Stimulated activated naive B cell treated with anti-CD40 and anti-IgM and Interleukin-4, amounts not matched to agents 10 μg/mL and 1 μg/mL and 100 μg/mL, for 72 hours (primary cell): ENCODE measurements around the gene NOTO.
A peak's percentile ranks its signal among the peaks of the same experiment; 100 is the strongest.
"Not testable (repeated sequence)": the region's sequence is repeated elsewhere in the genome, so short reads cannot be mapped to it uniquely, and the experiment has no call there.

ENCODE experiments used
- ATAC-seq, 2 donors: fragments of 150-1000 bp; cut with Tn5 transposase; replicated peaks; 2 replicates each; pipeline ENCODE4 v1.10.0; 2021; ENCODE audit warnings: moderate library complexity in 1 of 2
- DNase-seq: peaks from one replicate; pipeline ENCODE4 v3.0.0; 2021
- H3K27ac Mint-ChIP-seq: one replicate; pipeline ENCODE4 v1.8.0; 2022; ENCODE audit warnings: mild to moderate bottlenecking, mixed read lengths
- H3K27me3 Mint-ChIP-seq, 2 donors: one replicate each; pipeline ENCODE4 v1.8.0; 2022; ENCODE audit warnings: mixed read lengths in 2 of 2
- H3K36me3 Mint-ChIP-seq, 2 donors: one replicate each; pipeline ENCODE4 v1.8.0; 2022; ENCODE audit warnings: mixed read lengths in 2 of 2, mild to moderate bottlenecking in 1 of 2
- H3K4me1 Mint-ChIP-seq, 2 donors: one replicate each; pipeline ENCODE4 v1.8.0; 2022; ENCODE audit warnings: mixed read lengths in 2 of 2, mild to moderate bottlenecking in 1 of 2
- H3K4me3 Mint-ChIP-seq, 2 donors: one replicate each; pipeline ENCODE4 v1.8.0; 2022; ENCODE audit warnings: mild to moderate bottlenecking in 2 of 2, mixed read lengths in 2 of 2, moderate library complexity in 1 of 2
- H3K9me3 Mint-ChIP-seq, 2 donors: one replicate each; pipeline ENCODE4 v1.8.0; 2022; ENCODE audit warnings: mixed read lengths in 2 of 2, mild to moderate bottlenecking in 1 of 2

NOTO gene, protein sequence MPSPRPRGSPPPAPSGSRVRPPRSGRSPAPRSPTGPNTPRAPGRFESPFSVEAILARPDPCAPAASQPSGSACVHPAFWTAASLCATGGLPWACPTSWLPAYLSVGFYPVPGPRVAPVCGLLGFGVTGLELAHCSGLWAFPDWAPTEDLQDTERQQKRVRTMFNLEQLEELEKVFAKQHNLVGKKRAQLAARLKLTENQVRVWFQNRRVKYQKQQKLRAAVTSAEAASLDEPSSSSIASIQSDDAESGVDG

DNA sequence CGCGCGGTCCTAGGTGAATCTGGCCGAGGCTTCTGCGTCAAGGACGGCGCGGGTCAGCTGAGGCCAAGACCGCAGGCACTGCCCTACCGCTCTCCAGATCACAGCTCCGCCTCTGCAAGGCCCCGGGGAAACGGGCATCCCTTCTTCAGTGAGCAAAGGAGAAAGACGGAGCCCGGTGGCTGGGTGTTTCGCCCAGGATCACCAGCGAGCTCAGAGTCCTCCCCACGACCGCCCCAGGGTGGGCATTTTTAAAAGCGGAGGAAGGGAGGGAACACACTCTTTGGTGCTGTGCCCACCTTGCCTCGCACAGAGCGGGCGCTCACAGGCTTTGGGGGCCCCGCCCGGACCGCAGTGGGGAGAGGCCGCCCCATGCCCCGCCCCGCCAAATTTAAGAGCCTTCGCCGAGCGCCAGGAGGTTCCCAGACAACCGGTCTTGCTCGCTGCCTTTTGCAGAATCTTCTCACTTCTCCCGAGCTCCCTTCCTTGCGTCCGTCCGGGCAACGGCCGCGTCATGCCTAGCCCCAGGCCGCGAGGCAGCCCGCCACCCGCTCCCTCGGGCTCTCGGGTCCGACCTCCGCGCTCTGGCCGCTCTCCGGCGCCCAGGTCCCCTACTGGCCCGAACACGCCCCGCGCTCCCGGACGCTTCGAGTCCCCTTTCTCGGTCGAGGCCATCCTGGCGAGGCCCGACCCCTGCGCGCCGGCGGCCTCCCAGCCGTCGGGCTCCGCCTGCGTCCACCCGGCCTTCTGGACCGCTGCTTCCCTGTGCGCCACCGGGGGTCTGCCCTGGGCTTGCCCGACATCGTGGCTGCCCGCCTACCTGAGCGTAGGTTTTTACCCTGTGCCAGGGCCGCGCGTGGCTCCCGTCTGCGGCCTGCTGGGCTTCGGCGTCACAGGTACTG, at the start of gene NOTO:
Gene NOTO (plus strand): TSS at position 419 of the 899 bp plus-strand sequence. CDS start 93 bp downstream, at position 512.
- ATAC-seq = peak; percentile 27 to 36
- no peak for DNase-seq
- peaks cover 2 to 17% of the 10 kb centered on the region in 2 donors for H3K4me1 Mint-ChIP-seq
- no peak within 1 kb of the TSS for H3K27ac Mint-ChIP-seq
- peaks cover 53 to 68% of the 10 kb centered on the region in 2 donors for H3K27me3 Mint-ChIP-seq
- no peaks in the 10 kb centered on the region for H3K36me3 Mint-ChIP-seq
- peak within 1 kb of the TSS; percentile 60 to 71 for H3K4me3 Mint-ChIP-seq
- no peaks in the 10 kb centered on the region for H3K9me3 Mint-ChIP-seq

DNA sequence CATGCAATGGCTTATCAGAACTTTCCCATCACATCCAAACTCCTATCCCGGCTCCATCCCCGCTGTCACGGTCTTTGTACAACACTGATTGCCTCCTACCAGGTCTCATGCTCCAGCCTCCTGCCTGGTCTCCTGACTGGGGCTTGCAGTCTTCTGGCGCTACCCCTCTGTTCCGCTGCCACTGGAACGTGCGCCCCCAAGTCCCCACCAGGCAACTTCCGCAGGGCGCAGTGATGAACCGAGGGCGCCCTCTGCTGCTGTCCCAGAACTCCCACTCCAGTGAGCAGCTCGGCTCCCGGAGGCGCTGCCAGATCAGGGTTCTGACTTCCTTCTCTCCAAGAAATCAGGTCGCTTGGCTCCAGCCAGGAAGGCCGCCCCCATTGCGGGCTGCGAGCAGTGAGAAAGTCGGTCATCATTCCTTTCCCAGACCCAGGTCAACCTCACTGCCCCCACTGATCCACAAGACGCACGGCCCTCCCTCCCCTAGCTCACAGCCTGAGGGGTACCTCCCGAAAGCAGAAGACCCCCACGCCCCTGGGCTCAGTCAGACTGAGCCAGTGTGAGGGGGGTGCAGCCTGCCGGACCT, 45.7 kb upstream of the NOTO start:
- peaks cover 0 to 4% of the 10 kb centered on the region in 2 donors for H3K4me1 Mint-ChIP-seq
- ATAC-seq (peak; percentile 41 to 58), DNase-seq (no peak)
- peaks cover 44 to 61% of the 10 kb centered on the region in 2 donors for H3K27me3 Mint-ChIP-seq
- no peak overlapping the region for H3K27ac Mint-ChIP-seq
- H3K36me3 Mint-ChIP-seq = no peaks in the 10 kb centered on the region
- H3K9me3 Mint-ChIP-seq = no peaks in the 10 kb centered on the region
- H3K4me3 Mint-ChIP-seq = no peak overlapping the region

DNA sequence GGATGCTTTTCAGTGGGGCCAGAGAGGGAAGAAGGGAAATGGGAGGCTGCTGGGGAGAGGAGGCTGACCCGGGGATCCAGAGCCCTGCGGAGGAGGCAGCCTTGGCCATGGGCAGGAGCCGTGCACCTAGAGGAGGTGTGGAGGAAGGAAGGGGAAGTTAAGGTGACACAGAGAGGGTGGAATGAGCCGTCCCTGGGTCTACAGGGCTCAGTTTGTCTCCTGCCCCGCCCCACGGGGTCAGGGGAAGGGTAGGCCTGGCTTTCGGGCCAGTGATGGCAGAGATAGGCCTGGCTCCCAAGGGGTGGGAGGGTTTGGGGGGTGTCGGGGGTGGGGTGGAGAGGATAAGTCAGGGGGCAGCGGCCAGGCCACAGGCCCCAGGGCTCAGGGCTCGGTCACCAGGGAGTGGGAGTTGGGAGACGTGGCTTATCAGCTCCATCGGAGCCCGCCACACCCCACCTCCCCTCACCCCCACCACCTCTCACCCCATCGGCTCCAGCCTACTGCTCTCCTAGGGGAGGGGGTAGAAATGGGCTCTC, 39.5 kb upstream of the NOTO start:
- ATAC-seq (no peak), DNase-seq (no peak)
- H3K27ac Mint-ChIP-seq = no peak overlapping the region
- H3K4me3 Mint-ChIP-seq = no peak overlapping the region
- no peaks in the 10 kb centered on the region for H3K9me3 Mint-ChIP-seq
- peaks cover 19 to 36% of the 10 kb centered on the region in 2 donors for H3K27me3 Mint-ChIP-seq
- H3K4me1 Mint-ChIP-seq = no peaks in the 10 kb centered on the region
- no peaks in the 10 kb centered on the region for H3K36me3 Mint-ChIP-seq

DNA sequence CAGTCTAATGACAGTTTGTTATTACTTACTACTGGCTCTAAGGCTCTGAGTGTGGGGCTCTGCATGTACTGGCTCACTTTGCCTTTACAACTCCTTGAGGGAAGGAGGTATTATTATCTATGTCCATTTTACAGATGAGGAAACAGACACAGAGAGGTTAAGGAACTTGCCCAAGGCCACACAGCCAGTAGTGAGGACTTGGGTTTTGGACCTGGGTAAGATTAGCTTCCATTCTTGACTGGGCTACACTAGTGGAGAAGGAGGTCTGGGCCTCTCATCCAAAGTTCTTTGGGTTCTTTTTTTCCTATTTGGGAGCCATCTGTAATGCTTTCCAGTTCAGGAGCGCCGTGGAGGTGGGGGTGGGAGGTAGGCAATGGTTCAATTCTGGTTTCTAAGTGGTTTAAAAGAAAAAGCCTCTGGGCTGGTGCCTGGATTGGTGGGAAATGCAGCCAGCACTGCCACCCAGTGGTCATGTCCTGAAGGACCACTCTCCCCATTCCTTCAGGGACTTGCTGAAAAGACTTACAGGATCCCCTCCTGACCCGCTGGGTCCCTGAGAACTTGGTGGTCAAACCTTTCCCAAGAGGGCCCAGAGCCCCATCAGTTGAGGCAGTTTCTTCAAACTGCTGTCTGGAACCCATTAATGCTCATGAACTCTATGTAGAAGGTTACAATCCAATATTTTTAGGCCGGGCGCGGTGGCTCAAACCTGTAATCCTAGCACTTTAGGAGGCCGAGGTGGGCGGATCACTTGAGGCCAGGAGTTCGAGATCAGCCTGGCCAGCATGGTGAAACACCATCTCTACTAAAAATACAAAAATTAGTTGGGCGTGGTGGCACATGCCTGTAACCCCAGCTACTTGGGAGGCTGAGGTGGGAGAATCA, 38.6 kb upstream of the NOTO start:
- H3K4me1 Mint-ChIP-seq = no peaks in the 10 kb centered on the region
- H3K9me3 Mint-ChIP-seq = no peaks in the 10 kb centered on the region
- no peak overlapping the region for H3K4me3 Mint-ChIP-seq
- H3K27me3 Mint-ChIP-seq = peaks cover 19 to 38% of the 10 kb centered on the region in 2 donors
- DNase-seq = peak; percentile 39
- peak; percentile 90 to 93 for ATAC-seq
- H3K36me3 Mint-ChIP-seq = no peaks in the 10 kb centered on the region
- H3K27ac Mint-ChIP-seq = no peak overlapping the region

DNA sequence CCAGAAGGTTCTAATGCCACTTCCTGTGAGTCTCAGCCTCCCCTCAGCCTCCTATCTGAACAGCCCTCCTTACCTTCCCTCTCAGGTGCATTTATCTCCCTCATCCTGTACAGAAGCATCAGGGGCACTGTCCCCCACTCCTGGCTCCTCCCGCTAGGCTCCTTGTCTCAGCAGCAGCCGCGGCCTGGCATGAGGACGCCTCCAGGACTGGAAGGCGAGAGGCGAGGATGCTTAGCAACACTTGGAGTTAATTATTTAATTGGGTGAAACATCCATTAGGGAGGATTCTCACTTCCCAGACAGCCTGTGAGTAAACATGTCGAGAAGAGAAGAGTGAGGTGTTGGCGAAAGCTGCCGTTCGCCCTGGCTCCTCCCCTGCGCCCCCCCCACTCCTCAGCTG, 36.4 kb upstream of the NOTO start:
- H3K36me3 Mint-ChIP-seq, H3K27ac Mint-ChIP-seq, ATAC-seq, H3K4me3 Mint-ChIP-seq, DNase-seq, H3K9me3 Mint-ChIP-seq, H3K4me1 Mint-ChIP-seq: not testable (repeated sequence)
- H3K27me3 Mint-ChIP-seq = peaks cover 20 to 27% of the 10 kb centered on the region in 2 donors

DNA sequence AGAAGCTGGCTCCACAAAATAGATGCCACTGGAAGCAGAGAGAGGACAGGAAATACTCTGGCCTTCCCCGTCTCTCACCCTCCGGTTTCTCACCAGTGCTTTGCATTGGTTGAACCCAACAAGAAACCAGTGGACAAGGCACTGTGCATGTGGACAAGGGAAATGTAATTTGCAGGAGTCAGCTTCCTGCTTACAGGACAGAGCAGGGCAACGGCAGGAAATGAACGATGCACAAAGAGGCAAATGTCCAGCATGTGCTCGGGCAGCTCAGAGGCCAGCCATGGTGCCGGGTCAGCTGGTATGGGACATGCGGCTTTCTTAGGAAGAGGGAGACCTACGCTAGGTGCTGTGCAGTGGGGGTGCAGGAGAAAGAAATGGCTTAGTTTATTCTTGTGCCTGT, 35.6 kb upstream of the NOTO start:
- not testable (repeated sequence) for H3K36me3 Mint-ChIP-seq
- H3K27me3 Mint-ChIP-seq = peaks cover 15 to 23% of the 10 kb centered on the region in 2 donors

DNA sequence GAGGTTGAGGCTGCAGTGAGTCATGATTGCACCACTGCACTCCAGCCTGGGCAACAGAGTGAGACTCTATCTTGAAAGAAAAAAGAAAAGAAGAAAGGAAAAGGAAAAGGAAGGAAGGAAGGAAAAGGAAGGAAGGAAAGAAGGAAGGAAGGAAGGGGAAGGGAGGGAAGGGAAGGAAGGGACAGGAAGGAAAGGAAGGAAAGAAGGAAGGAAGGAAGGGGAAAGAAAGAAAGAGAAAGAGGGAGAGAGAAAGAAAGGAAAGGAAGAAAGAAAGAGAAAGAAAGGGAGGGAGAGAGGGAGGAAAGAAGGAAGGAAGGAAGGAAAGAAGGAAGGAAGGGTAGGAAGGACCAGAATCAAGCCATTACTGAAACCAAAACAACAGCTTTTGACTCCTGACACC, 34.0 kb upstream of the NOTO start:
- H3K36me3 Mint-ChIP-seq, H3K27ac Mint-ChIP-seq, DNase-seq, H3K4me3 Mint-ChIP-seq, H3K4me1 Mint-ChIP-seq, ATAC-seq, H3K9me3 Mint-ChIP-seq: not testable (repeated sequence)
- peaks cover 24 to 29% of the 10 kb centered on the region in 2 donors for H3K27me3 Mint-ChIP-seq

More for the DNA sequence above, 35.6 kb upstream of the NOTO start:
- not testable (repeated sequence) for H3K27ac Mint-ChIP-seq, DNase-seq, H3K4me3 Mint-ChIP-seq, H3K4me1 Mint-ChIP-seq, ATAC-seq, H3K9me3 Mint-ChIP-seq

DNA sequence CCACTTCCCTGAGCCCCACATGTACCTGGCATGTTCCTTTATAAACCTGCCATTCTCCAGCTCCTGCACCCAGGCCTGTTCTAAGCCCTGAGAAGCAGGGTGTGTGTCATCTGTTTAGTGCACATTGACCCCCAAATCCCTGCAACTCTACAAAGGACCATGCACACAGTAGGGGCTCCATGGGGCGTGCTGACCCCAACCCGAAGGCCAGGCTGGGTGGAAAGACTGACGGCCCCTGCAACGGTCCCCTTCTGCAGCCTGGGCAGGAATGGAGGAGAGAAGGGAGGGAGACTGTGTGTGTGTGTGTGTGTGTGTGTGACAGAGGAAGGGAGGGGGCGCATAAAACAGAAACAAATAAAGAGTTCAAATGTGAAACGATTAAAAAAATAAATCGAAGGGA, 32.0 kb upstream of the NOTO start:
- Mint-ChIP-seq H3K27me3 (peaks cover 32 to 39% of the 10 kb centered on the region in 2 donors), H3K4me1 (peaks cover 6 to 10% of the 10 kb centered on the region in 2 donors)
- not testable (repeated sequence) for H3K36me3 Mint-ChIP-seq, ATAC-seq, H3K27ac Mint-ChIP-seq, DNase-seq, H3K9me3 Mint-ChIP-seq, H3K4me3 Mint-ChIP-seq

DNA sequence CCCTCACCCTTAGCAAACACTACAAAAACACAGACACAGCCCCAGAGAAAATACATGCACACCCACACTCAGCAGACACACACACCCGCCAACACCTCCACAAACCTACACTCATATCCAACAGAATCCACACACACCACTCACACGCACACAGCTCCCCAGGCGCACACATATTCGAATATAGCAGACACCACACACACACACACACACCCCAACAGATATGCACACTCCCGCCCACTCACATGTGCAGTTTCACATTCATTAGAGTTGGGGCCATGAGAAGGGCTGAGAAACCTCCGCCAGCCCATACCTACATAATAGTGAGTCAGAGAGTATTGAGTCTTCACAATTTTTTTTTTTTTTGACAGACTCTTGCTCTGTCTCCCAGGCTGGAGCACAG, 29.4 kb upstream of the NOTO start:
- Mint-ChIP-seq H3K4me3 (no peak overlapping the region), H3K9me3 (no peaks in the 10 kb centered on the region), H3K27ac (no peak overlapping the region), H3K4me1 (peaks cover 21 to 34% of the 10 kb centered on the region in 2 donors), H3K27me3 (peaks cover 46 to 61% of the 10 kb centered on the region in 2 donors), H3K36me3 (no peaks in the 10 kb centered on the region)
- no peak for DNase-seq
- ATAC-seq = no peak

DNA sequence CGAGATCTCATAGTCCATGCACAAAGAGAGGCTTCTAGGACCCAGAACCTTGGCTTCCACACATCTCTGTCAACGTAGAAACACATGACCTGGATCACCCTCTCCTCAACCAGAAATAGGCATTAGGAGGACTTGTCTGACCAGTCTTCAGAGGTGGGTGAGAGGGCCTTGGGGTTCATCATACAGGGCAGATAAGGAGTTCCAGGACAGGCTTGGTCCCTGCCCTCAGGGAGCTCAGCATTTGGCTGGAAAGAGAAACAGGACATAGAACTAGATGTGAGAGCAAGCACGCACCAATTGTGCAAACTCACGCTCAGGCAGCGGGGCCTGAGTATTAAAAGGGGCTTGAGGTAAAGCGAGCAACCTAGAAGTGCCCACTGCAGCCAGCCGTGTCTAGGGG, 28.6 kb upstream of the NOTO start:
- Mint-ChIP-seq H3K4me3 (no peak overlapping the region), H3K4me1 (peaks cover 21 to 34% of the 10 kb centered on the region in 2 donors), H3K9me3 (no peaks in the 10 kb centered on the region), H3K27ac (no peak overlapping the region), H3K36me3 (no peaks in the 10 kb centered on the region), H3K27me3 (peaks cover 43 to 61% of the 10 kb centered on the region in 2 donors)
- ATAC-seq (no peak), DNase-seq (no peak)

DNA sequence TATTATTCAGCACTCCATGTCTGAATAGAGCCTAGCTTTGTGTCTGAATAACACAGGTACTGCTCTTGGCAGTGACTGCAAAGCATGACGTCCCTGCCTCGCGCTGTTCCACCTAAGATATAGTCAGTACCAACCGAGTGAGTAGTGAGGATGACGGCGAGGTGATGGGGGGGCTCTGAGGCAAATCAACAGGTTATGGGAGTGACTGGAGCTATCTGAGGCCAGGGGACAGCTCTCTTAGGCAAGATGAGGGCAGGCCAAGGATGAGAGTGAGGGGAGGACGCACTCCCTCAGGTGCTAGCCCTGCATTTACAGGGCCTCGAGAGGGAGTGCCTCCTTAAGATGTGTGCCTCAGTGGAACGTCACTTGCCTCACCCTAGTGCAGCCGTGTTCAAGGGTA, 28.1 kb upstream of the NOTO start:
- H3K4me3 Mint-ChIP-seq = no peak overlapping the region
- H3K27ac Mint-ChIP-seq = no peak overlapping the region
- peaks cover 40 to 61% of the 10 kb centered on the region in 2 donors for H3K27me3 Mint-ChIP-seq
- no peak for DNase-seq
- no peaks in the 10 kb centered on the region for H3K36me3 Mint-ChIP-seq
- no peaks in the 10 kb centered on the region for H3K9me3 Mint-ChIP-seq
- H3K4me1 Mint-ChIP-seq = peaks cover 21 to 34% of the 10 kb centered on the region in 2 donors
- no peak for ATAC-seq

DNA sequence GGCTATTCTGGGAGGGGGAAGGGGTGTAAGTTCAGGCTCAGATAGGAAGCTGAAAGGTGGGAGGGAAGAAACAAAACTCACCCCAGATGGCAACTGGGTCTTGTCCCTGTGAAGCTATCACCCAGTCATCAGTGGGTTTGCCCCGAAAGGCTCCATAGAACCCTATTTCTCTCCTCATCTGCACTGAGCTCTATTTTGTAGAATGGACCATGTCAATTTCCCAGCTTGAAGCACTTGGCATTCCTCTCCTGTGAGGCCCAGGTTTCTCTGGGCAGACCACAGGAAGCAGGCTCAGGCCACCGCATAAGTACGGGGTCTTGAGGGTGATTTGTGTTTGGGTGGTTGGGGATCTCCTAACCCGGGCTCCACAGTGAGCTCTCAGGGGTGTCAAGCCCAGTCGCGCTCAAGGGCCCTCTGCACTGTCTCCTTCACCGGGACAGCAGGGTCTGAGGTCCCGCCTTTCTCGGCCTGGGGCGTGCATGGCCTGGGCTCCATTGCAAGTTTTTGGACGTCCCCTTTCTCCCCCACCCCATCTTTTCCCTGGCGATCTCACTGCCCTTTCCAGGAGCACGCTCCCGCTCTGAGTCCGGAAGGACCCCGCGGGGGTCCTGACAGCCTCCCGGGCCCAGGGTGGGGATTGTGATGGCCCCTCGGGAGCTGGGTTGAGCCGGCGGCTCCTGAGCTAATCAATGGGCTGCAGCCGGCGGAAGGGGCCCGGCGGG, 27.3 kb upstream of the NOTO start:
- Mint-ChIP-seq H3K4me3 (peak overlapping the region; percentile 60 to 75), H3K27ac (peak overlapping the region; percentile 31)

DNA sequence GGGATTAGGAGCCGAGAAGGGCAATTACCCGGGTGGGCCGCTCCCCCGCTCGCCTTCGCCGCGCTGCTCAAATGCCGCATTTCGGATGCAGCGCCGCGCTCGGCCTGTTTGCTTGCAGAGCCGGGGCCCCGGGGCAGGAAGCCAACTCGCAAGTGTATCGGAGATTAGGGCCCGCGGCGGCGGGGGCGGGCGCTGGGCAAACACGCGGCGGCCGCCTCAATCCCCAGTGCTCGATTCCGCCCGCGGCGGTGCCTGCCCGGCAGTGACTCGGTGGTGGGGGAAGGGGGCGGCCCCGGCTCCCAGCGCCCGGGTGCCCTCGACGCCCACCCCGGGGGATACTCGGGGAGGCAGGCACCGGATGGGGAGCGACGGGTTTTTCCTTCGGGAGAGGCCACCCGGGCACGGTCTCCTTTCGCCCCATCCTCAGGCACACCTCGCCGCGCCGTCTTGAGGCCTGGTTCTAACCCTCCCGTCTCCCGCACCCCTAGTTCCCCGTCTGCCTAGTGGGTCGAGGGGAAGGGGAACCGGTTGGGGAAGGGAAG, 26.6 kb upstream of the NOTO start:
- Mint-ChIP-seq H3K4me3 (peak overlapping the region; percentile 89 to 93), H3K27me3 (peaks cover 49 to 76% of the 10 kb centered on the region in 2 donors), H3K4me1 (peaks cover 21 to 34% of the 10 kb centered on the region in 2 donors), H3K36me3 (no peaks in the 10 kb centered on the region), H3K27ac (no peak overlapping the region), H3K9me3 (no peaks in the 10 kb centered on the region)
- ATAC-seq (peak; percentile 53 to 66), DNase-seq (peak; percentile 63)

More for the DNA sequence above, 27.3 kb upstream of the NOTO start:
- no peak for DNase-seq
- ATAC-seq = no peak
- Mint-ChIP-seq H3K27me3 (peaks cover 47 to 70% of the 10 kb centered on the region in 2 donors), H3K36me3 (no peaks in the 10 kb centered on the region), H3K4me1 (peaks cover 21 to 34% of the 10 kb centered on the region in 2 donors), H3K9me3 (no peaks in the 10 kb centered on the region)
